Astrocyte of the cerebellum (primary cell): ENCODE data around the gene PPEF1.

Experiments used
- DNase-seq: peaks from one replicate; pipeline ENCODE4 v3.0.0-alpha.2; 2011; ENCODE audit warnings: low read depth
- H3K4me3 ChIP-seq: 2 replicates; pipeline ENCODE4 v1.5.1; 2011; ENCODE audit warnings: mild to moderate bottlenecking, low read depth, low read length, moderate library complexity
- CTCF ChIP-seq: IDR thresholded peaks from 2 replicates; pipeline ENCODE4 v1.5.1; 2012; ENCODE audit warnings: low read length, low read depth, moderate library complexity, mild to moderate bottlenecking; ENCODE audit errors: missing control alignments
- in situ Hi-C: cut with HindIII; loops from 2 replicates; pipeline ENCODE4 v1.10.0; 2017; ENCODE audit warnings: low sequenced_read_pairs

PPEF1 gene

GRCh38 chrX:18792828-18793227 lies 85.4 kb downstream of the PPEF1 start:
- in situ Hi-C loops, result no loop called here
- DNase-seq, result no peak

GRCh38 chrX:18793601-18794089 lies 86.2 kb downstream of the PPEF1 start:
- DNase-seq, result no peak
- in situ Hi-C loops, result no loop called here
- no peak overlapping the region for H3K4me3 ChIP-seq
- TF ChIP-seq CTCF, result no peak

More at GRCh38 chrX:18792828-18793227, 85.4 kb downstream of the PPEF1 start:
- no peak overlapping the region for H3K4me3 ChIP-seq
- no peak for TF ChIP-seq CTCF

- in situ Hi-C loops, result no loop called here
- H3K4me3 ChIP-seq, result no peak overlapping the region
- no peak for TF ChIP-seq CTCF
- DNase-seq, result no peak
Observed at GRCh38 chrX:18797141-18797540, 89.7 kb downstream of the PPEF1 start.

- no peak for DNase-seq
- no peak for TF ChIP-seq CTCF
- no peak overlapping the region for H3K4me3 ChIP-seq
- in situ Hi-C loops, result no loop called here
Observed at GRCh38 chrX:18799911-18800310, 92.5 kb downstream of the PPEF1 start.

GRCh38 chrX:18809641-18810040 lies 102.2 kb downstream of the PPEF1 start:
- in situ Hi-C loops, result no loop called here
- TF ChIP-seq CTCF, result no peak
- no peak overlapping the region for H3K4me3 ChIP-seq
- DNase-seq, result no peak

- H3K4me3 ChIP-seq, result no peak overlapping the region
- DNase-seq, result no peak
- in situ Hi-C loops, result no loop called here
- TF ChIP-seq CTCF, result no peak
Observed at GRCh38 chrX:18810416-18810815, 103.0 kb downstream of the PPEF1 start.

GRCh38 chrX:18825375-18825774 lies 117.9 kb downstream of the PPEF1 start:
- in situ Hi-C loops, result no loop called here

More at GRCh38 chrX:18825375-18825774, 117.9 kb downstream of the PPEF1 start:
- no peak for DNase-seq
- H3K4me3 ChIP-seq, result no peak overlapping the region
- no peak for TF ChIP-seq CTCF
